ENCODE measurements around the gene PPP6R2. TPM values are rescaled to one million over a fixed set of nuclear protein-coding genes. Genes with fewer than 3 reads are reported as not detected.

The PPP6R2 gene
- total RNA-seq, 3 donors from 2014 or later = 41.4 to 52.6 (median 43.3) TPM

DNA sequence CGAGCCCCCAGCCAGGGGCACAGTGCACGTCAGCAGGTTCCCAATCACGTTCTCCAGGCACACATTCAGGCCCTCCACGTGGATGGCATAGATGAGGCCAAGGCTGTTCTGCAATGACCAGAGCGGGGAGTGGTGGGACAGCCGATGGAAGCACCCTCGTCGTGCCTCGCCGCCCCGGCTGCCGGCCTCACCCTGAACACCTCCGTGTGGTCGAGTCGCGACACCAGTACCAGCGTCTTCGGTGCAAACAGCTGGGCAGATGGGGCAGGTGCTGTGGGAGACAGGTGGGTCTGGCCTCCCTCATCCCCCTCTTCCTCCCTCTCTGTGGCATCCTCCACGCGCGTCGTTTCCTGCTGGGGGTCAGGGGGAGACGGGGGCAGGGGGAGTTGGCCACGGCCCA lies 124.2 kb downstream of the PPP6R2 start:
- no peak for ATAC-seq
- no peak for DNase-seq
- H3K4me3 Mint-ChIP-seq = no peak overlapping the region
- peaks cover 14% of the 10 kb centered on the region for H3K36me3 Mint-ChIP-seq (ENCODE audit: insufficient read depth)
- peaks cover 40% of the 10 kb centered on the region for H3K4me1 Mint-ChIP-seq (ENCODE audit: low read depth)
- H3K9me3 Mint-ChIP-seq = no peaks in the 10 kb centered on the region
- H3K27me3 Mint-ChIP-seq (ENCODE audit: low read depth) = no peaks in the 10 kb centered on the region

DNA sequence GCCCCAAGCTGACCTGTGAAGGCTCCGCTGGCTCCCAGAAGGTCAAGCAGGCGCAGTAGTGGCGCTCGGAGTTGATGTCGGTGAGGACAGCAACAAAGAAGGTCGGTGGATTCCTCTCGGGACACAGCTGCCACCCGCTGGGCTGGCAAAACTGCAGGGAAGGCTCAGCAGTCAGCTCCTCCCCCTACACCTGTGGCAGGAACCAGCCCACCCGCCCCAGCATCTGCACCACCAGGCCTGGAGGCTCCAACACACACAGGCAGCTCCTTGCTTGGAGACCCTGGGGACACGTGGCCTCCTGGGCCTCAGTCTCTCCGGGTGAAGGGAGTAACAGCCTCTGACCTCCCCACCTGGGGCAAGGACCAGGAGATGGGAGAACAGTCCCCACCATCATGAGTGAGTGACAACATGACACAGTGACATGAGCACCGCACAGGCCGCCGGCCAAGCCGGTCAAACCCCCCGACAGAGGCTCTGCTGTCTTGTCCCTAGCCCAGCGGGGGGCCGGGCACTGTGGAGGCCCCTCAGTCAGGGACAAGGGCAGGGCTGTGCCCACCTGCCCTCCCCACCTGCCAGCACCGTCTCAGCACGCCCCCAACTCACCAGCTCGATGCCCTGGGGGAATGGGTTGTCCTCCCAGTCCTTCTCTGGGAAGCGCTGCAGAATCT lies 124.8 kb downstream of the PPP6R2 start:
- no peak for DNase-seq
- peaks cover 14% of the 10 kb centered on the region for H3K36me3 Mint-ChIP-seq (ENCODE audit: insufficient read depth)
- H3K4me3 Mint-ChIP-seq = no peak overlapping the region
- peaks cover 46% of the 10 kb centered on the region for H3K4me1 Mint-ChIP-seq (ENCODE audit: low read depth)
- ATAC-seq = no peak
- H3K9me3 Mint-ChIP-seq = no peaks in the 10 kb centered on the region
- no peaks in the 10 kb centered on the region for H3K27me3 Mint-ChIP-seq (ENCODE audit: low read depth)

DNA sequence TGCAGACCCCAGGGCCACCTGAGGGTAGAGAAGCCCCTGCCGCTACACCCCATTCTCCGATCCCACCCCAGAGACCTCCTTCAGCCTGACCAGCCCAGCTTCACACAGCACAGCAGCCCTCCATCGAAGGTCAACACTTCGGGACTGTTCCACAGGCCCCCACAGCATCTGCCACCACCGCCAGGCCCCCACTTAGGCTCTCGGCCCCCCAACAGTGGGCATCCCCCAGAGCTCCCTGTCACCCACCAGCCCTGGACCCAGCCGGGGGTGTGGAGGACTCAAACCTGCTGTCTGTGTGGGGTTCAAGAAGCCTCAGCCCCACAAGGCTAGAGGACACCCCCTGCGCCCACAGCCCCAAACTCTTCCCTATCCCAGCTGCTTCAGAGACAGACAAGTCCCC lies 125.5 kb downstream of the PPP6R2 start:
- H3K4me1 Mint-ChIP-seq (ENCODE audit: low read depth) = peaks cover 53% of the 10 kb centered on the region
- peak overlapping the region; percentile 65 for H3K4me3 Mint-ChIP-seq

DNA sequence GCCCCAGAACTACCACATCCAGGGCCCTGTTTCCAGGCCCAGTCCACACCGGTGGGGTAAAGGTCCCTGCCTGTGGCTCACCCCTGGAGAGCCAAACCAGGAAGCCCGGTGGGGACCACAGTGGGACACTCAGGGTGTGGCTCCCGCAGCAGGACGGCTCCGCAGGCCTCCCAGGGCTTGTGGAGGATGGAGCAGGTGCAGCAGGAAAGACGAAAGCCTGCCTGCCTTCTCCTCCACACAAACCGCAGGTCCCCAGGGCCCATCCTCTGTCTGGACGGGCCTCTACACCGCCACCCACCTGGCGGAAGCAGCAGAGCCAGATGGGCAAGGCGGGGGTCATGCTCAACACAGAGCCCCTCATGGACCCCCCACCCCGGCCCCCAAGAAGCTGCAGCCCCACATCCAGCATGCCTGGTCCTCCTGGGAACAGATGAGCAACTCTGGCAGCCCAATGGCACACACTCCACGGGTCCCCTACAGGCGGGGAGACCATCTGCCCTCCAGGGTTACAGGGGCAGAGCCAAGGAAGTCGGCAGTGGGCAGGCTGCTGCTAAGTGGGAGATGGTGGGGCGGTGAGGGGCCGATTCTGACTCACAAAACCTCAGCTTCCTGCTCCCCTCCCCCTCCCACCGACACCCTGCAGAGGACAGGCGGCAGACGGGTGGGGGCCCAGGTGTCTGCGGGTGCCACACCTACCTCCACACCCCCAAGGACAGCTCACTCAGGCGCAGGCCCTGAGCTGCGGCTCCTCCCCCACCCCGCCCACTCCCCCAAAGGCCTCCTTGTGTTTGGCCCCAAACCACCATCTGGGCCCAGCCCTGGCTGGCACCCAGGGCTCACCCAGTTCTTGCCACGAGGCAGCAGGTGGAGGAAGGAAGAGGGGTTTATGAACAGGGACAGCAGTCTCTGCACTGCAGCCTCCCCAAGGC lies 126.5 kb downstream of the PPP6R2 start:
- Mint-ChIP-seq H3K27me3 (ENCODE audit: low read depth) (no peaks in the 10 kb centered on the region), H3K4me3 (peak overlapping the region; percentile 65), H3K4me1 (ENCODE audit: low read depth) (peaks cover 58% of the 10 kb centered on the region), H3K36me3 (ENCODE audit: insufficient read depth) (peaks cover 11% of the 10 kb centered on the region), H3K9me3 (no peaks in the 10 kb centered on the region)
- ATAC-seq (peak; percentile 77 to 79), DNase-seq (peak; percentile 95)

More for the DNA sequence above, 125.5 kb downstream of the PPP6R2 start:
- H3K36me3 Mint-ChIP-seq (ENCODE audit: insufficient read depth) = peaks cover 13% of the 10 kb centered on the region
- H3K27me3 Mint-ChIP-seq (ENCODE audit: low read depth) = no peaks in the 10 kb centered on the region
- ATAC-seq = no peak
- DNase-seq = no peak
- no peaks in the 10 kb centered on the region for H3K9me3 Mint-ChIP-seq

DNA sequence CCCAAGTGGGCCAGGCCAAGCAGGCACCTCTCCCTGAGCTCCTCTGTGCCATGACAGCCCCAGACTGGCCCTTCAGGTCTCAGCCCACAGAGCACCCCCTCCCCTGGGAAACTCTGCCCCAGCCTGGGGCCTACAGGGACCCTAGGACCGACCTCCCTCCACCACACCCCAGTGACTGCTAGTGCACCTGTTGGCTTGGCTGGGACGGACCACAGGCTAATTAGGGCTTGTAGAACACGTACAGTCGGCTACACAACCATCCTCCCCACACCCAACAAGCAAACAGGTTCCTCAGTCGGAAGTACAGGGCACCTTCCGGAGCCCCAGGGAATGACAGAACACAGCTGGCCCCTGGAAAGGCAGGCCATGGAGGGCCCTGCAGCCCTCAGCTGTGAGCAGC lies 127.4 kb downstream of the PPP6R2 start:
- ATAC-seq (no peak), DNase-seq (no peak)
- Mint-ChIP-seq H3K27me3 (ENCODE audit: low read depth) (no peaks in the 10 kb centered on the region), H3K36me3 (ENCODE audit: insufficient read depth) (peaks cover 11% of the 10 kb centered on the region), H3K9me3 (no peaks in the 10 kb centered on the region), H3K4me3 (peak overlapping the region; percentile 65), H3K4me1 (ENCODE audit: low read depth) (peaks cover 59% of the 10 kb centered on the region)

DNA sequence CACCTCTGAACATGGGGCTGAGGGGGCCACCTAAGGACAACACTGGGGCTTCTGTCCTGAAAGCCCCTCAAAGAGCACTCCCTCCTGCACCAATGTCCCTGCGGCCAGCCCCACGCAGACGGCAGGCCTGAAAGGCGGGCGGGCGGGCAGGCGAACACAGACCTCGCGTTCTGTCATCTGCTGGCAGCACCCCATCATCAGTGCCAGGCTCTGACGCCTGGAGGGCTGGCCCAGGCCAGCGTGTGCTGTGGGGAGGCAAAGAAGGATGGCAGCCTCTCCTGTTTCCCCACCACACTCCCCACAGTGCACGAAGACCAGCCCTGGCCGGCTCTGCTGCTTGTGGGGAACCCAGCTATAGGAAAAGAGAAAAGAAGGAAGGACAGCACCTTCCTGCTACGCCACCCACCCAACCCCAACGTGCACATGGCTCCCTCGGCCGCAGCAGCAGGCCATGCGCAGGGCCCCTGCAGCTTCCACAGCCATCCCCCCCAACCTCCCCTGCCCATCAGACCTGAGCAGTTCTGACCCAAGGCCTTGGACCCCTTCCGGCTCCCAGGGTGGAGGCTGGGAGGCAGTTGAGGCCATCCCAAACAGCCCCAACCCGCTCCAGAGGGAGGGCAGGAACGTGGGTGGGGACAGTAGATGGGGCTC lies 128.2 kb downstream of the PPP6R2 start:
- Mint-ChIP-seq H3K36me3 (ENCODE audit: insufficient read depth) (peaks cover 9% of the 10 kb centered on the region), H3K4me3 (peak overlapping the region; percentile 65), H3K27me3 (ENCODE audit: low read depth) (no peaks in the 10 kb centered on the region), H3K4me1 (ENCODE audit: low read depth) (peaks cover 61% of the 10 kb centered on the region), H3K9me3 (no peaks in the 10 kb centered on the region)
- DNase-seq (no peak), ATAC-seq (no peak)

DNA sequence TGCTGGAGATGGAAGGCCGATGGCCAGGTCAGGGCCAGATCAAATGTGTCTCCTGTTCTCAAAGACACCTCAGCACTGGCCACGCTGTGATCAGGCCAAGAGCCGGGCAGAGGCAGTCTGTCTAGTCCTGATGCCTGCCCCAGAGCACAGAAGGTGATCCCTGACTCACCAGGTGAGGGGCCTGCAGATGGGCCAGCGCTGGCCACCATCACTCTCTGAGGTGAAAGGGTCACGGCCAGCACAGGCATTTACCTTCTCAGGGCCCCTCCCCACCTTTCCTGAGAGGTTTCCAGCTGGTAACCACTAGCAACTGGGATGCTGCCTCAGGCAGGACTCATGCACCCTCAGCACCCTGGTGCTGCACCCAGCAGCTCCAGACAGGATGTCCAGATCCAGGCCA lies 128.8 kb downstream of the PPP6R2 start:
- H3K36me3 Mint-ChIP-seq (ENCODE audit: insufficient read depth) = peaks cover 5% of the 10 kb centered on the region
- no peak for ATAC-seq
- DNase-seq = no peak
- H3K4me1 Mint-ChIP-seq (ENCODE audit: low read depth) = peaks cover 61% of the 10 kb centered on the region
- H3K4me3 Mint-ChIP-seq = peak overlapping the region; percentile 62
- no peaks in the 10 kb centered on the region for H3K27me3 Mint-ChIP-seq (ENCODE audit: low read depth)
- H3K9me3 Mint-ChIP-seq = no peaks in the 10 kb centered on the region

DNA sequence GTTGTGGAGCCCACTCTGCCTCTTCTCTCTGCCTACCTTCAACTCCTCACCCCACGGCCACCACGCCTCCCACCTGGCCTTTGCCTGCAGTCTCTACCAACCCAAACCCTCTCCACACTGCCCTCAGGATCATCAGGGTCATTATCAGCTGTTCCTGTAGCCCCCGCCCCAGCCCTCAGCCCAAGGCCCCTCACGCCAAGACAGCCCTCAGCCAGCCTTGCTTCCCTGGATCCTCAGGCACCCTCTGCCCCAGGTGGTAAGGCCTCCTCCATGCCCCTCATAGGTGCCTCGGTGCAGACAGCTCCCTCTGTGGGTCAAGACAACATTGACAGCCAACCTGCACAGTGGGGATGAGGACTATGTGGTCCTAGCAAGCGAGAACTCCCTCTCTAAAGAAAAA lies 130.0 kb downstream of the PPP6R2 start:
- ATAC-seq (no peak), DNase-seq (peak; percentile 35)
- H3K9me3 Mint-ChIP-seq = no peaks in the 10 kb centered on the region
- H3K4me1 Mint-ChIP-seq (ENCODE audit: low read depth) = peaks cover 61% of the 10 kb centered on the region
- H3K36me3 Mint-ChIP-seq (ENCODE audit: insufficient read depth) = peaks cover 5% of the 10 kb centered on the region
- peak overlapping the region; percentile 92 for H3K4me3 Mint-ChIP-seq
- H3K27me3 Mint-ChIP-seq (ENCODE audit: low read depth) = no peaks in the 10 kb centered on the region

DNA sequence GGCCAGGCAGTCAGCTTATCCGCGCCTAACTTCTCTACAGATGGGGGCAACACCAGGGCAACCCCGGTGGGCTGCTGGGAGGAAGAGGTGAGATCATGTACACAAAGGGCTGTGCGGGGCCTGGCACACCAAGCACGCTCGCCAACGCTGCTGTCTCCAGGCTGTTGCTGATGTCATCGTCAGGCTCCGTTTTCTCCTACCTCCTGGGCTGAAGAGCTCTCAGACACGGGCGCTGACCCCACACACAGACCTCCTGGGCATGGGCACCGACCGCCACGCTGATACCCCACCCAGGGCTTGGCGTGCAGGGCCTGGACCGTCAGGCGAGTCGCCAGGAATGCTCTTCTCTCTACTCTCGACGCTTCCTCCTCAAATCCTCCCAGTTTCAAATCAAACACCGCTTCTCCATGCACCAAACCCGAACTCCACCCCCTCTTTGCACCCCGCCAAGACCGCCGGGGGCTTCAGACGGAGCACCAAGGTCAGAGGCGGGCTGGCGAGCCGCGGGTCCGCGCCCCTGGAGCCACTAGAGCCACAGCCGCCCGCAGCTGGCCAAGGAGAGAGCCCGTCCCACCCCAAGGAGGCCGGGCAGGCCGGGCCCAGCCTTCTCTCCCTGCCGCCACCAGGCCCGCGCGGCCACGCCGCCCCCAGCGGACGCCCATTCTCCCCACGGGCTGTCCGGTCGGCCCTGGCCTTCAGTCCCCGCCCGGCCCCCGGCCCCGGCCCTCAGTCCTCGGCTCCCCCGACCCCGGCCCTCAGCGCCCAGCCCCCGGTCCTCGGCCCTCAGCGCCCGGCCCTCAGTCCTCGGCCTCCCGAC lies 130.9 kb downstream of the PPP6R2 start:
- Mint-ChIP-seq H3K4me3 (peak overlapping the region; percentile 92), H3K9me3 (no peaks in the 10 kb centered on the region), H3K4me1 (ENCODE audit: low read depth) (peaks cover 53% of the 10 kb centered on the region), H3K27me3 (ENCODE audit: low read depth) (no peaks in the 10 kb centered on the region), H3K36me3 (ENCODE audit: insufficient read depth) (peaks cover 5% of the 10 kb centered on the region)
- DNase-seq (no peak), ATAC-seq (peak; percentile 11 to 13)

DNA sequence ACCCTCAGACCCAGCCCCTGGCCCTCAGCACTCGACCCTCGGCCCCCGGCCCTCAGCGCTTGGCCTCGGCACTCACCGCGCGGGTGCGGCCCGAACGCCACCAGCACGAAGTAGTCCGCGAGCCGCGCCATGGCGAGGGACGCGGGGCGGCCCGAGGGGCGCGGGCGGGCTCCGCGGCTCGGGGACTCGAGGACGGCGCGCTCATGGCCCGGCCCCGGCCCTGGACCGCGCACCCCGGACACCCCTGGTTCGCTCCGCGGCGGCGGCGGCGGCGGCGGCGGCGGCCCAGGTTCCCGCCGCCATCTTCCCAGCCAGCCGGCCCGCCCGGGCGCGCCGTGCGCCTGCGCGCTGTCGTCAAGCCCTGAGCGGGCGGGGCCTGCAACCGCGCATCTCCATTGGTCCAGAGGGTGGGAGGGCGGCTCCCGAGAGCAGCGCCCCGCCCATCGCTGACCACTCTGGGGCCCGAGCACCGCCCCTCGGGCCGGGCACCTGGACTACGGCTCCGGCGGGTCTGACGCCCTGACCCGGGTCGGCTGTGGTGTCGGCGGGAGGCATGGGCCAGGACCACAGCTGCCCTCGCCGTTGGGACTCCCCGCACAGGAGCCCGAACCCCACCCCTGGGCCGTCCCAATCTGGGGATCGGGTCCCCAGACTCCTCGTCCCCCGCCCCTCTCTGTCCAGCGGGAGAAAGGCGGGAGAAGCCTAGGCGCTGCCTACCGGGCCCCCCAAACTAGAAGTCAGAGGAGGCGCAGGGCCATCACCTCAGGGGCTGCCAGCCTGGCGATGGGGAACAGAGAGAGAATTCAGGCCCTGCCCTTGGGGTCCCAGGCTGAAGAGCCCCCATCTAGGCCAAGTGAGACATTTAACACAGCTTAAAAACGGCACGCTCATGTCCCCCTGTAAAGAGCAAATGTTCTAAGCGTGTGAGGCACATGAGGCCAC lies 131.9 kb downstream of the PPP6R2 start, which contains the start of gene SBF1:
TSS of gene SBF1 (minus strand) at position 326 of the 942 bp plus-strand sequence. CDS start at position 131, 195 bp downstream.
- ATAC-seq = peak; percentile 84 to 85
- Mint-ChIP-seq H3K36me3 (ENCODE audit: insufficient read depth) (peaks cover 5% of the 10 kb centered on the region), H3K9me3 (no peaks in the 10 kb centered on the region), H3K4me3 (peak within 1 kb of the TSS; percentile 92), H3K27me3 (ENCODE audit: low read depth) (peaks cover 2% of the 10 kb centered on the region), H3K4me1 (ENCODE audit: low read depth) (peaks cover 44% of the 10 kb centered on the region)
- peak; percentile 82 for DNase-seq

DNA sequence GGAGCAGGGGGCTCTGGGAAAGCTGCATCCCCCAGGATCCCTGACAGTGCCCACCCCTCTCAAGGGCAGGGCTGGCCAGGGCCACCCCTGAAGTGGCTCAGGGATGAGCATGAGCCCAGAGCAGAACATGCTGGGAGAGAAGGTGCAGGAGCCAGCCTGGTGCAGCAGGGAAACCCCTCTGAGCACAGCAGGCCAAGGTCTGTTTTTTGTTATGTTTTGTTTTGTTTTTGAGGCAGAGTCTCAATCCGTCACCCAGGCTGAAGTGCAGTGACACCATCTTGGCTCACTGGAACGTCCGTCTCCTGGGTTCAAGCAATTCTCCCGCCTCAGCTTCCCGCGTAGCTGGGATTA lies 132.5 kb downstream of the PPP6R2 start:
- Mint-ChIP-seq H3K4me1 (ENCODE audit: low read depth) (peaks cover 38% of the 10 kb centered on the region), H3K27me3 (ENCODE audit: low read depth) (peaks cover 5% of the 10 kb centered on the region), H3K9me3 (no peaks in the 10 kb centered on the region), H3K4me3 (peak overlapping the region; percentile 75), H3K36me3 (ENCODE audit: insufficient read depth) (peaks cover 5% of the 10 kb centered on the region)
- no peak for DNase-seq
- no peak for ATAC-seq

DNA sequence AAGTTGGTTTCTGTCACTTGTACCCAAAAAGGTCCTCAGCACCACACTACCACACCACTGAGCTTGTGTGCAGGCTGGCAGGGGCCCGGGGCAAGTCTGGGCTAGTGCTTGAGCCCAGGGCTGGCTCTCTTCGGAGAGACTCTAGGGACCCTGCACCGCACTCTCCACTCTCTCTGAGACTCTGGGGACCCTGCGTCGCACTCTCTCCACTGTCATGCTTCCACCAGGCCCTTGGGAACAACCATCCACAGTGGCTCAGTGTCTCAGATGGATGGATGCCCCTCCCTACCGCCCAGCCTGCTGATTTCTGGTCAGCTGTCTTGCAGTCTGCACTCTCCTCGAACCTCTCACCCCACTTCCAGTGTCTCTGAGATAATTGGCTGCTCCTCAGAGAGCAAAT lies 133.7 kb downstream of the PPP6R2 start:
- no peak for DNase-seq
- peaks cover 5% of the 10 kb centered on the region for H3K27me3 Mint-ChIP-seq (ENCODE audit: low read depth)
- no peak for ATAC-seq
- peaks cover 5% of the 10 kb centered on the region for H3K36me3 Mint-ChIP-seq (ENCODE audit: insufficient read depth)
- H3K9me3 Mint-ChIP-seq = no peaks in the 10 kb centered on the region
- H3K4me1 Mint-ChIP-seq (ENCODE audit: low read depth) = peaks cover 25% of the 10 kb centered on the region
- peak overlapping the region; percentile 49 for H3K4me3 Mint-ChIP-seq

DNA sequence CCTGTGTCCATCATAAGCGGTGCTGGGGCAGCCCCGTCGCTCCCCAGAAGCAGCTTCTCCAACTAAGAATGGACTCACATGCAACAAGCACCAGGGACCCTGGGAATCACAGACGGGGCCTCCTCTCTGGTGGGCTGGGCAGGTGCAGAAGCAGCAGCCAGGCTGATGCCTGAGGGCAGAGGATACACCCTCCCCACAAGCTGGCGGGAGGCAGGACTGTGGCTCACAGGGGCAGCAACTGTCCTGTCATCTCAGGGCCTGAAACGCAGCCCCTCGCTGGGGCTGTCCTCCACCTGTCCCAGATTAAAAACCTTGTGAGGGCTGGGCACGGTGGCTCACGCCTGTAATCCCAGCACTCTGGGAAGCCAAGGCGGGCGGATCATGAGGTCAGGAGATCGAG lies 134.8 kb downstream of the PPP6R2 start:
- ATAC-seq (no peak), DNase-seq (no peak)
- Mint-ChIP-seq H3K9me3 (no peaks in the 10 kb centered on the region), H3K36me3 (ENCODE audit: insufficient read depth) (peaks cover 5% of the 10 kb centered on the region), H3K27me3 (ENCODE audit: low read depth) (peaks cover 5% of the 10 kb centered on the region), H3K4me1 (ENCODE audit: low read depth) (peaks cover 15% of the 10 kb centered on the region), H3K4me3 (no peak overlapping the region)

Data from activated T-cell treated with anti-CD3 and anti-CD28 coated beads, Interleukin-2, amount 50 U/mL, for 4 hours (primary cell).